ENCODE measurements around the gene SHROOM1.

DNA sequence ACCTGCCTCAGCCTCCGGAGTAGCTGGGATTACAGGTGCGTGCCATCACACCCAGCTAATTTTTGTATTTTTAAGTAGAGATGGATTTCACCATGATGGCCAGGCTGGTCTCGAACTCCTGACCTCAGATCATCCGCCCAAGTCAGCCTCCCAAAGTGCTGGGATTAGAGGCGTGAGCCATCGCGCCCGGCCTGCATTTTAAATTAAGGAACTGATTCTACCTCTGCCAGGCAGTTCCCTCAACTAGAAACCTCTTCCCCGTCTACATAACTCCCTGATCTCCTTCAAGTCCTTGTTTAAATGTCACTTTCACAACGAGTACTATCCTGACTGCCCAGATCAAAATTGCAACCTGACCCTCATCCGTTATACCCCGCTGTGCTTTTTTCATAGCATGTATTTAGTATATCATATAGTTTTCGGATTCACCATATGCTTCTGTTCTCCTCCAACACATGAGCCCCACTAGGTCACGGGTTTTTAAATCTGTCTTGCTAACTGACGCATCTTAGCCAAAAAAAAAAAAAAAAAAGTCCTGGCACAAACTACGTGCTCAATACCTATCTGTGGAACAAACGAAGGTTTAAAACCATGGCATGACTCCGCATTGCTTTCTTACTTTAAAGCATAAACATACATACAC is 18.2 kb downstream of the SHROOM1 start:
- TF ChIP-seq, protein P1, sequence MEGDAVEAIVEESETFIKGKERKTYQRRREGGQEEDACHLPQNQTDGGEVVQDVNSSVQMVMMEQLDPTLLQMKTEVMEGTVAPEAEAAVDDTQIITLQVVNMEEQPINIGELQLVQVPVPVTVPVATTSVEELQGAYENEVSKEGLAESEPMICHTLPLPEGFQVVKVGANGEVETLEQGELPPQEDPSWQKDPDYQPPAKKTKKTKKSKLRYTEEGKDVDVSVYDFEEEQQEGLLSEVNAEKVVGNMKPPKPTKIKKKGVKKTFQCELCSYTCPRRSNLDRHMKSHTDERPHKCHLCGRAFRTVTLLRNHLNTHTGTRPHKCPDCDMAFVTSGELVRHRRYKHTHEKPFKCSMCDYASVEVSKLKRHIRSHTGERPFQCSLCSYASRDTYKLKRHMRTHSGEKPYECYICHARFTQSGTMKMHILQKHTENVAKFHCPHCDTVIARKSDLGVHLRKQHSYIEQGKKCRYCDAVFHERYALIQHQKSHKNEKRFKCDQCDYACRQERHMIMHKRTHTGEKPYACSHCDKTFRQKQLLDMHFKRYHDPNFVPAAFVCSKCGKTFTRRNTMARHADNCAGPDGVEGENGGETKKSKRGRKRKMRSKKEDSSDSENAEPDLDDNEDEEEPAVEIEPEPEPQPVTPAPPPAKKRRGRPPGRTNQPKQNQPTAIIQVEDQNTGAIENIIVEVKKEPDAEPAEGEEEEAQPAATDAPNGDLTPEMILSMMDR (conservative IDR thresholded peaks at IDR 0.05; ENCODE audit: low read depth, low read length), result no peak
- TF ChIP-seq EZH2 (IDR thresholded peaks at IDR 0.05; ENCODE audit: borderline replicate concordance, low read depth, low read length, poor library complexity, severe bottlenecking), result no peak
